GM12891 (cell line): ENCODE results near the gene POMT1.

Experiments used
- PAX5 ChIP-seq: IDR thresholded peaks from 2 replicates; pipeline ENCODE4 v1.6.1; 2011; ENCODE audit warnings: low read length, moderate library complexity, mild to moderate bottlenecking; ENCODE audit not compliant: insufficient read depth, severe bottlenecking
- POLR2A ChIP-seq: IDR thresholded peaks from 2 replicates; pipeline ENCODE4 v1.6.1; 2011; ENCODE audit warnings: low read depth, low read length, control low read depth
- POLR2AphosphoS5 ChIP-seq: IDR thresholded peaks from 2 replicates; pipeline ENCODE4 v1.6.1; 2011; ENCODE audit warnings: low read depth, low read length, control low read depth
- POU2F2 ChIP-seq: IDR thresholded peaks from 2 replicates; pipeline ENCODE4 v1.6.1; 2011; ENCODE audit warnings: low read depth, mild to moderate bottlenecking, control low read depth, low read length, moderate library complexity
- SPI1 ChIP-seq: IDR thresholded peaks from 2 replicates; pipeline ENCODE4 v1.6.1; 2011; ENCODE audit warnings: low read depth, low read length, control low read depth
- TAF1 ChIP-seq: IDR thresholded peaks from 2 replicates; pipeline ENCODE4 v1.6.1; 2011; ENCODE audit warnings: low read depth, low read length, control low read depth

DNA sequence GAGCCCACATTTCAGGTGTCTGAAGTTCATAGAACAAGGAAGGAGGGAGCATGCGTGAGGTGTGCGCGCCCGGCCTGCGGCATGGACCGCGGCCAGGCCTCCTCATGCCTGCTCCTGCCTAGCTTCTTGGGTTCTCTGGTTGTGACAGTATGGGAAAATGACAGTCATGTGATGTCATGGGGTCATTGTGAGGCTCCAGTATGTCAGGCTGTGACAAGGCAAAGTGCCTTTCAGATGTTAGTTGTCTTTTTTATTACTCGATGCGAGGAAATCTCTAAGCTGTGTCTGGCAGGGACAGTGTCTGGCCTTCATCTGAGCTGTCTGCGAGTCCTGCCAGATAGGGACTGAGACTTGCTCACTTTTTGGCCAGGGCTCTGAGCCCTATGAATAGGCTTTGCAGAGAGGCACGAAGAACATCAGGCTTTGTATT is 15.1 kb downstream of the POMT1 start:
- TF ChIP-seq POLR2A (no peak), POLR2AphosphoS5 (no peak), TAF1 (no peak), PAX5 (no peak), SPI1 (no peak), POU2F2 (no peak)
